ENCODE measurements around the gene SHISA9. TPM values are rescaled to one million over a fixed set of nuclear protein-coding genes. Genes with fewer than 3 reads are reported as not detected.

Gene SHISA9
- total and polyA plus RNA-seq, 2 of the 4 experiments (the other 2 are of a cell fraction) = under 0.01 TPM; not detected in 1

GRCh38 chr16:13052431-13052830, 151.0 kb downstream of the SHISA9 start:
- Histone ChIP-seq H3K56ac (ENCODE audit: extremely low read depth, insufficient read depth, low read length) (no peak overlapping the region), H3K27me3 (ENCODE audit: control insufficient read depth, insufficient read depth, low read length) (no peaks in the 10 kb centered on the region), H4K8ac (ENCODE audit: low read depth in 2 of 2, low read length in 2 of 2) (no peak overlapping the region), H2BK5ac (ENCODE audit: low read depth, low read length, poor library complexity, severe bottlenecking) (no peak overlapping the region), H3K4me2 (ENCODE audit: low read depth, low read length) (no peak overlapping the region), H3K79me1 (ENCODE audit: low read depth in 1 of 2, low read length in 2 of 2) (no peaks in the 10 kb centered on the region), H3K36me3 (ENCODE audit: control insufficient read depth, insufficient read depth, low read length) (no peaks in the 10 kb centered on the region), H3K14ac (replicated peaks; ENCODE audit: low read depth, low read length) (no peak overlapping the region), H3K4me1 (ENCODE audit: control insufficient read depth, insufficient read depth, low read length) (no peaks in the 10 kb centered on the region), H2BK120ac (ENCODE audit: low read depth, low read length) (no peak overlapping the region), H4K91ac (ENCODE audit: insufficient read depth, low read depth, low read length) (no peak overlapping the region), H3K4me3 (ENCODE audit: insufficient read depth, low read depth, low read length) (no peak overlapping the region), H3K27ac (ENCODE audit: insufficient read depth, low read length) (no peak overlapping the region), H3K9ac (ENCODE audit: low read depth, low read length) (no peak overlapping the region), H3K18ac (ENCODE audit: low read depth, low read length) (no peak overlapping the region), H3K9me3 (ENCODE audit: control insufficient read depth, insufficient read depth, low read length) (peaks cover 20% of the 10 kb centered on the region), H2AK9ac (replicated peaks; ENCODE audit: low read depth, low read length, poor library complexity) (no peak overlapping the region), H4K20me1 (ENCODE audit: insufficient read depth, low read length) (no peaks in the 10 kb centered on the region), H2AFZ (replicated peaks; ENCODE audit: low read length, poor library complexity) (no peak overlapping the region), H4K5ac (ENCODE audit: low read depth, low read length) (no peak overlapping the region), H3K9me1 (ENCODE audit: insufficient read depth, low read length) (no peaks in the 10 kb centered on the region), H2BK20ac (ENCODE audit: low read depth, low read length) (no peak overlapping the region), H2AK5ac (ENCODE audit: low read depth, low read length) (no peak overlapping the region), H3K4ac (ENCODE audit: low read depth, low read length) (no peak overlapping the region), H2BK15ac (ENCODE audit: low read depth, low read length) (no peak overlapping the region), H3K23ac (ENCODE audit: low read depth, low read length) (no peak overlapping the region)
- WGBS, 2 experiments (ENCODE audit: extremely low coverage in 2 of 2, insufficient read length in 1 of 2) = no CpG with 5 or more reads among the region's 1 CpG
- no TSS peak for BruUV-seq (replicated peaks)
- no peak for TF ChIP-seq RCOR1 (IDR thresholded peaks at IDR 0.05; ENCODE audit: insufficient replicate concordance, low read length)
- no peak for TF ChIP-seq MAFK (IDR thresholded peaks at IDR 0.05; ENCODE audit: low read depth, low read length)
- TF ChIP-seq CHD1 (IDR thresholded peaks at IDR 0.05; ENCODE audit: low read depth, low read length) = no peak
- TF ChIP-seq BHLHE40 (IDR thresholded peaks at IDR 0.05; ENCODE audit: low read depth, low read length) = no peak
- TF ChIP-seq ELK1 (IDR thresholded peaks at IDR 0.05; ENCODE audit: borderline replicate concordance, low read depth, low read length) = no peak
- no peak for TF ChIP-seq CEBPB (IDR thresholded peaks at IDR 0.05; ENCODE audit: low read depth, low read length)
- TF ChIP-seq MXI1 (IDR thresholded peaks at IDR 0.05; ENCODE audit: borderline replicate concordance, low read depth, low read length) = no peak
- no peak for TF ChIP-seq POLR2A (IDR thresholded peaks at IDR 0.05; ENCODE audit: low read depth, low read length)
- no peak for TF ChIP-seq MAZ (IDR thresholded peaks at IDR 0.05; ENCODE audit: borderline replicate concordance, low read depth, low read length)
- no peak for TF ChIP-seq SMC3 (IDR thresholded peaks at IDR 0.05; ENCODE audit: low read depth, low read length)
- TF ChIP-seq RFX5 (IDR thresholded peaks at IDR 0.05; ENCODE audit: low read depth, low read length) = no peak
- TF ChIP-seq USF2 (IDR thresholded peaks at IDR 0.05; ENCODE audit: low read depth, low read length) = no peak
- no peak for TF ChIP-seq NFE2L2 (IDR thresholded peaks at IDR 0.05; ENCODE audit: low read depth, low read length)
- POLR2A ChIA-PET (ENCODE audit: unreplicated experiment) = no interaction called here
- CTCF ChIA-PET = no interaction called here
- ATAC-seq (ENCODE audit: low read depth) (no peak), DNase-seq (no peak)
- dilution Hi-C loops (cut with HindIII; ENCODE audit: low sequenced_read_pairs, unreplicated experiment) (no loop called here), intact Hi-C loops (cut with micrococcal nuclease) (no loop called here), in situ Hi-C loops (cut with MboI; ENCODE audit: low sequenced_read_pairs) (no loop called here)
